NCI-H510A treated with DMSO at 0.1 percent for 48 hours (cell line): Measurements from ENCODE around the gene CCNB2.
"Not testable (repeated sequence)": the region's sequence is repeated elsewhere in the genome, so short reads cannot be mapped to it uniquely, and the experiment has no call there.

Experiments used
- DNase-seq: peaks from one replicate; lab custom pipeline; 2025; lab: John Stamatoyannopoulos, UW

The CCNB2 gene

DNA sequence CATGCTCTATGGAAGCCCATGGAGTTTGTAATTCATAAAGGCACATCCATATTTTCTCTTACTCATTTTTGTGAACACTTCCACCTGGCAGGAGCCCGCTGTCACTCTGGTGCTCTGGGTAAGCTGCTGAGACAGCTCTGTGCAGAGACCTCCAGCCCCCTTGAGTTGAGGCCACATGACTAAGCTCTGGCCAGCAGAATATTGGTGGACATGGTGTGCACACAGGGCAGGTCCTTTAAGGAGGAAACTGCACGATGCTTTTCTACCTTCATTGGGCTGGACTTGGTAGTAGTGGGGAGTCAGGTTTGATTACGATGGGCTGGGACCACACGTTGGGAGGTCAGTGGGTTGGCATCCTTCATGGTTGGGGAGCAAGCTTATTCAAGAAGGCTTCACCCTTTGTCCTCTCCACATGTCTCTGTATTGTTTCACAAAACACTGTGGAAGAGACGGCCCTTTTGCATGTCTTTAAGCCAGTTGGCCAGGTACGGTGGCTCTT is 29.0 kb downstream of the CCNB2 start:
- no peak for DNase-seq

DNA sequence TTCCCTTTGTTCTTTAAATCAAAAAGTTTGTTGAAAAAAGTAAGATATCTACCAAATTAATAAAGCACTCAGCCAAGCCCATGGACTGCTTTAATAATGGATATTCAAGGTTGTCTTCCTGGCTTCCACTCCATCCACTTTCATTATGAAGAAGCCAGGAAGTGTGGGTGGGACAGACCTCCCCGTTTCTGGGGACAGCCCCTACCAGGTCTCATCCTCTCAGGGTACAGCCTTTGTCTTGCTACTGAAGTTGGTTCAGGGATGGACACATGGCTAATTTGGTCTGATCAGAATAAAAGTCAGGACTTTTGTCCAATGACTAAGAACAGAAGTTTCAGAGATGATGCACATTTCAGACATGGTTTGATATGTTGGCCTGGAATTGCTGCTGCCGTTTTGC is 32.6 kb downstream of the CCNB2 start:
- DNase-seq: no peak

DNA sequence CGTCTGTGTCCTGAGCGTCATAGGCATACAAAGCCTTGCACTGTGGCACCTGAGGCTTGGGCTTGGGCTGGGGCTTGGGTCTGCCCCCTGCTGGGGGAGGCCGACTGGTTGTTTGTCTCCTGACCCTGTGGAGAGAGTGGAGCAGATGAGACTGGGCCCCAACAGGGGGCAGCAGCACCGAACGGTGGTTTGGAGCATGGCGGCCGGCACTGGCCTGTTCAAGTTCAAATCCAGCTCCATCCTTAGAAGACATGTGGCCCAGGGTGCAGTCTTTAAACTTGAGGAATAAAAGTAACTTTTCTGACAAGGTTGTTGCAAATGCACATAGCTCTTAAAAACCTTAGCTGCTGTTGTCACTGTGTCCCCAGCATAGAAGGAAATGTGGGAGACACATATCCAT is 33.3 kb downstream of the CCNB2 start:
- no peak for DNase-seq

DNA sequence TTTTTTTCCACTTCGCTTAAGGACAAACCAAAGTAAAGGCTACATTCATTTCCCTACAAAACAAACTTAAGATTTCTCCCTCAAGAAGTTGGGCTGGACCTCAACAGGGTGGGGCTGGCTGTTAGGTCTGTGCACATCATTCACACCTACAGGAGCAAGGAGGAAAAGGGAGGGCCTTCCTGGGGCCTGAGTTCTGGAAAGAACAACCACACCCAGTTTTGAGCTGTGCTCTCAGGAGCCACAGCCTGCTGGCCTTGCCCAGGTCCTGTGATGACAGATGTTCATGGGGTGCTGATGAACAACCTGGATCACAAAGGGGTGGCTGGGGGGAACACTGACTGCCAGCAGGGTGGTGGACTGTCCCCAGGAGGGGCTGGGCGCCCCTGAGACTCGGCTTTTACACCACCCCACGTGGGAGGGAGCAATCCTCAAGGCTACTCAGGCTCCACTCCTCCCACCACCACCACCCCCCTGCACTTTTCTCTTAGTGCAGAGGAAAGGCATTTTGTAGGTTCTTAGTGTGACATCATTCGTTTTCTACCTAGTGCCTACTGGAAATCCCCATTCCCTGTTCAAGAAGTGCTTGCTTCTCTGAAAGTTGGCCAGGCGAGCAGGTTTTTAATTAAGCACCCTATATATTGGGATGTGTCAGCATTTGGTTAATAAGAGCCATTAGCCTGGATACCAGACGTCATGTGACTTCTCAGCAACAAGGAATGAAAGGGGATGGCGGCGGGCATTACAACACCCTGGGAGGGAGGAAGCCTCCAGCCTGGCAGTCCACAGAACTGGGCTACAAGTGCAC is 35.7 kb downstream of the CCNB2 start:
- DNase-seq: no peak

DNA sequence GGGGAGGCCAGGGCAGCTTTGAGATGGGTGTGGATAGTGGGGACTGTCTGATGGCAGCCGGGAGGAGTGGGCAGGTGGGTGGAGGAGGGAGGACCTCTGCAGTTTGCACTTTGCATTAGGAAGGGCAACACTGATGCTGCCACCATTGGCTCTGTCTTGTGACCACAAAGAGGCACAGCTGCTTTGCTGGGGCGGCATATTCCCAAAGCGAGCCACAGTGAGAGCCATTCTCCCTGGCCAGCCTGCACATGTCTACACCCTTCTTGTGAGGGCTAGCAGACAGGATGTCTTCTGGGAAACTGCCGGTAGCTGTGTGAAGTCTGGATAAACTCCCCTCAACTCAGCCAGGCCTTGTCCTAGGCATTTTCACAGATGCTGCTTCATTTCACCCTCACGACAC is 38.3 kb downstream of the CCNB2 start:
- DNase-seq: no peak

DNA sequence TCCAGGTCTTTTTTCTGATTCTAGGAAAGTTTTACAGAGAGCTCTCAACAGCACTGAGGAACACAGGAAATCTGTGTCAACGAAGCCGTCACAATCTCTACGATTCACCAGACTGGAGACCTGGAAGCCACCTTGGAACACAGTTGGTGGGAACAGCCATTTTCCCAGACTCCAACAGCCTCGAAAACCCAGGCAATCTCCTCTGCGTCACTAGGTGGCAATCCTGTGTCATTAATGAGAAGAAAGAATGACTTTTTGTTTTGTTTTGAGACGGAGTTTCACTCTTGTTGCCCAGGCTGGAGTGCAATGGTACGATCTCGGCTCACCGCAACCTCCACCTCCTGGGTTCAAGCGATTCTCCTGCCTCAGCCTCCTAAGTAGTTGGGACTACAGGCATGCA is 39.6 kb downstream of the CCNB2 start:
- not testable (repeated sequence) for DNase-seq

DNA sequence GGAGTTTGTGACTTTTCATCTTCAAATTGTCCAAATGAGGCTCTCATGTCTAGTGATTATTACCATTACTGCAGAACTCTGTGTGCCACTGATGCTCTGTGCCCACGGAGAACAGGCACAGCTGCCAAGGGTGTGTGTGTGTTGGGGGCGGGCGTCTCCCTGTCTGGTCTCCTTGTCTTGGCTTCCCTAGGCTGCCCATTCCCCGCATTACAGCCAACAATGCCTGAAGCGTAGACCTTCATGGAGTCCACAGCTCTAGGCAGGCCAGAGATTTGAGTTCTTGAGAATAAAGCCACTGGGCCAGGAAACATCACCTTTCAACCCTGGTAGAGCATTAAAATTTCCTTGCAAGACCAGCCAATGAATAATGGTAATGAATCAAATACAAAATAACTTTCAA is 42.7 kb downstream of the CCNB2 start:
- no peak for DNase-seq

DNA sequence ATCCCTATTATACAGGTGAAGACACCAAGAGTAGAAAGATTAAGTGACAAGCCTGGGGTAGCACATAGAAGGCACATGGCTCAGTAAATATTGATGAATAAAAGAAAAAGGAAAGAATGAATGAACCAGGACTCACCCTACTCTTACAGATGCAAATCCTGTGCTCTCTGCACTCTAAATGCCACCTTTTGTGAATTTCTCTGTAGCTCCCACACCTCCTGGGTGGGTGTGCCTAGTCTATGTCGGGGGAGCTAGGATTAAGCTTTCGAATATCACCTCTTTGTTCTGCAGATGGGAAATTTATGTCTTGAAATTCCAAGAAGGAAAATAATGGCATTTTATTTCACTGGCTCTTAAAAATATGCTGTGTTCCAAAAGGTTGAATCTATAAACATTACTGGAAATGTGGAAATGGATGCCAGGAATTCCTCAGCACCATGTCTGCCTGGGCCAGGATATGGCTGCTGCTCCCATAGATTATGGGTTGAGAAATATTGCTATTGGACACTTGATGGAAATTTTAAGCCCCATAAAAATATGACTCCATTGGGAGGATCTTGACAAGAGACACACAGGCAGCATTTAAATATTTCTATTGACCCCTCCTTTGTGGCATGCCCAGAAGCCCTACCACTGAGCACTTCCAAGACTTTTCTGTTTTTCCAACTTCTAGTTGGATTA is 43.3 kb downstream of the CCNB2 start:
- no peak for DNase-seq

DNA sequence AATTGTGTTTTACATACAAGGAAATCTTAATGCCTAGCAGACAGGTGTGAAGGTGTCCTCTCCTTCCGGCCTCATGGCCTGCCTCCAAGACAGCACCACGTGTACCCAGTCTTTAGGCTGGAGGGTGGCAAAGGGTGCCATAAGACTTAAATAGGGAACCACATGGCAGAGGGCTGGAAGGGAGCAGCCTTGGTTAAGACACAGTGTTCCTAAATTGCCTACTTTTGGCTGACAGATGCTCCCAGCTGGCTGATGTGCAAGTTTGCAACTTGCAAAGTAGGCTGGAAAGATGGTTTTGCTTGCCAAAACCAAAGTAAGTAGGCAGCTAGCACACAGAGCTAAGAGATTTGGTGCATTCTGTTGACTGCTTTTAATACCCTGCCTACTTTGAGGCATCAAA is 45.2 kb downstream of the CCNB2 start:
- no peak for DNase-seq

DNA sequence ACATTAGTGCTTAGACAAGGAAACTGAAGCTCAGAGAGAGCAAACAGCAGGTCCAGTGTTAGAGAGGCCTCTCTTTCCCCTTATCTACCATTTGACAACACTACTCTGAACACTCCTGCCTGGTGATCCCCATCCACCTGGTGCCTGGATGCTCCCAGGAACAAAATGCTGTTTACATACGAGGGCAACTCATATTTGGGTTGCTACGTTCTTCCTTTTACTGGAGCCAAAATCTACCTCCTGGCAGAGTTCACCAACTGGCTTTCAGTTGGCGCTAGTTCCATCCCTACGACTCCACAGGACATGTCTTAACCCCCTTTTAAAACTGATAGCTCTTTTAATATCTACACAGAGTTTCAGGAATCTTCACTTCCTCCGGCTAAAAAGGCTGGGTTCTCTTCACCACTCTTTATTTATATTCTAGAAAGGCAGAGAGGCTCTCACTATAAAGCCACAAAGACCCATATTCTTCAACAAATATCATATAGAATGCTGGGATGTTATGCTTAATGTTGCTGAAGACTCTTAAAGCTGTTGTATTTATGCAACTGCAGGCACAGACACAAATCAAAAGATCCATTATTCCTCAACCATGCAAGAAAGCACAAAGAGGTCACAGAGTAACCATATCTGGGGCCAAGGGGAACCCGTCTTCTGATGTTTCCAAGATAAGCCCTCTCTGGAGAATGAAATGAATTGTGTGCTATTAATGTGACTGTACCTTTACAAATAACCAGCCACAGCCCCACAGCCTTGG is 47.9 kb downstream of the CCNB2 start:
- no peak for DNase-seq

DNA sequence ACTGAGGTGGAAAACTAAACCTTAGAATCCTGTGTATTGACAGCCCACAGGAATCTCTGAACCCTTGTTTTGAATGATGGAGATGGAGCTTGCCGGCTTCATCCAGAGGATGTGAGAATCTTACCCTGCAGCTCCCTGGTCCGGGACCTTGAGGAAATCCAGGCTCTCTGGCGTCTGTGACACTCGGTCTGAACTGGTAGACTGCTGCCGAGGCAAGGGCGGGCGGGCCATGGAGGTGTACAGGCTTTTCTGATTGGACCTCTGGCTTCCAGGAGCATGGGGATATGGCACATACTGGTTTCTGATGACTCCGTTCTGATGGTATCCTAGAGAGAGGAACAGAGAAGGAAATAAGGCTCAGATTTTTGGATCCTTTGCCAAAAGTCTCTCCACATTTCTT is 48.5 kb downstream of the CCNB2 start:
- DNase-seq: no peak

DNA sequence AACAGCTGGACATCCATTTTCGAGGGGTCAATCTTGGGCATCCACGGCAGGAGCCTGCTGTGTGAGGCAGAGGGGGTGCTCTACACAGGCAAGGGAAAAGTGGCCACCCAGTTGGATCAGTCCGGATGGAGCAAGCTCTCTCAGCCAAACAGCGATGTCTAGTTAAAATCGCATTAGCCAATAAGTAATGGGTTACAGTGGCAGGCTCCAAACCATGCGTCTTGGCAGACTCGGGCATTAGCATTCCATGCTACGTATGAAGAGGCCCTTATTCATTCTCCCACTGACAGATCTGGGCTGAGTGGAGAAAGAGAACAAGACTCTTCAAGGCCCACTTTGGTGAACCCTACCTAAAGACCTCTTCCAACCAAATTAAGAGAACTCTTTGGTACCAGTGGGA is 49.3 kb downstream of the CCNB2 start:
- no peak for DNase-seq

DNA sequence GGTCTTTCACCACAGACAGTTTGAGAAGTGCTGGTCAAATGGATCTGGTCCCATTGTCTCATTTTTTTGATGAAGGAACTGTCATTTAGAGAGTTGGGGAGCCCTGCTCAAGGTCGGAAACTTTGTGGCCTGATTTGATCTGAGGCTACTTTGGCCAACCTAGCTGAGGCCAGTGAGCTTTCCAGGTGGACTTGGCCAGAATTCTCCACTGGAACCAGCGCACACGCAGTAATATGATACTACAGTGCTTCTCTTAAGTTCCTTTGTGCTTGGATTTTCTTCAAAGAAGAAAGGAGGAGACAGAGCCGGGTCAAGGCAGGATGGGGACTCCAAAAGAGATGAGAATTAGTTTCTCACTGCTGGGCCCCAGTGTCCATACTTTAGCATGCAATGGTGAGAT is 50.5 kb downstream of the CCNB2 start:
- no peak for DNase-seq

DNA sequence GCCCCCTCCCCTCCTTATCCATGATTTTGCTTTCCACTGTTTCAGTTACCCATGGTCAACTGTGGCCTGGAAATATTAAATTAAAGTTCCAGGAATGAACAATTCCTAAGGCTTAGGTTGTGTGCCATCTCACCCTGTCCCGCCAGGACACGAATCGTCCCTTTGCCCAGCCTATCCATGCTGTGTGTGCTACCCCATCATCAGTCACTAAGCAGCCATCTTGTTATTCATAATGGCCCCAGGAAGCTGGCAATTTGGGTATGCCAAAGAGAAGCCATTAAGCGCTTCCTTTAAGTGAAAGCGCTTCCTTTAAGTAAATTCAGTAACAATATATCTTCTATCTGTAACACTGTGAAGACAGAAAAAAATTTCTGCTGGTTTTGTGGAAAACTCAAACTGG is 52.5 kb downstream of the CCNB2 start:
- DNase-seq: no peak

DNA sequence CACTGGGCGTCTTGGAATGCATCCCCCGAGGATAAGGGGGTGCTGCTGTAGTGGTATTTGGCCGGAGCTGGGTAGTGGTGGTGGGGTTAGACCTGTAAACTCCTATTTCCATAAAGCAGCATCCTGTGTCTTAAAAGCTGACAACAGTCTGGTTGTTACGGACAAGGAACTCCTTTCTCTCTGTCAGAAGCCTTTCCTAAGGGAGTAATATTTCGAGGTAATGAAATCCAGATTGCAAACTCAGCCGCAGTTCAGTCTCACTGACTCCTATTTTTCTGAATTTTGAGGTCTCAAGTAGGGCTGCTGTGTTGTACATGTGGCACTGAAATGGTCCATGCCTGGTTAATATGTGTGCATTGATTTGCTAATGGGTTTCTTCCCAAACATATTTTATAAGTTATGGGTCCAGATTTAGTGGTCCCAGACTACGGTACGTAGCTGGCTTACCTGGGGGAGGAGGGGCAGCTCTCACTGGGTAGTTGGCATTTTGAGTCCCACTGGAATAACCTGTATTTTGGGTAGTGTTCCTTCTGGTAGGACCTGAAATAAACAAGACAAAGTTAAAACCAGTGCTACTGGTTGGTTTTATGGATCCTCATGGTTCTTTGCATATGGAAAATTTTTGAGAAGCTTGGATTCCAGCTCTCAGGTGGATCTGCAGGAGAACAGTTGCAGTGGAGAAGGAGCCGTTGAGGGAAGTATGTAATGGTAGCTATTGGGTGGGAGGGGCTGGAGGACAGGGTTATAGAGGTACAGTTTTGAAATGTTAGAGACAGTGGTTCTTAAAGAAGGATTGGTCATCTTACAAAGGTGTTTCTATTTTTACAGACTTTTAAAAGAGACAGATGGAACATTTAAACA is 53.1 kb downstream of the CCNB2 start:
- DNase-seq: peak; percentile 62

DNA sequence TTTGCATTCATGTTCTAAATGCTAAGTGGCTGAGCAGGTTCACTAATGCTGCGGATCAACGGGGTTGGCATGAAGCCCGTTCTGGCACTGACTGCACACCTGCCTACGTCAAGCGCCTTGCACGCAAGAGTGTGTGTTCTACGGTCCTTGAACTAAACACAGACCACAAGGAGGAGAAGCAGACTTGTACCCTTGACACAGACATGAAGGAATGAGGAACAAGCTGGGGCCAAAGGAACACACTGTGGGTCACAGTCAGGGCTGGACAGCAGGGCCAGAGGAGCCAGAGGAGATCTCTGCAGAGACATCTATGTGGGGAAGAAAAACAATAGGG is 53.7 kb downstream of the CCNB2 start:
- peak; percentile 77 for DNase-seq

DNA sequence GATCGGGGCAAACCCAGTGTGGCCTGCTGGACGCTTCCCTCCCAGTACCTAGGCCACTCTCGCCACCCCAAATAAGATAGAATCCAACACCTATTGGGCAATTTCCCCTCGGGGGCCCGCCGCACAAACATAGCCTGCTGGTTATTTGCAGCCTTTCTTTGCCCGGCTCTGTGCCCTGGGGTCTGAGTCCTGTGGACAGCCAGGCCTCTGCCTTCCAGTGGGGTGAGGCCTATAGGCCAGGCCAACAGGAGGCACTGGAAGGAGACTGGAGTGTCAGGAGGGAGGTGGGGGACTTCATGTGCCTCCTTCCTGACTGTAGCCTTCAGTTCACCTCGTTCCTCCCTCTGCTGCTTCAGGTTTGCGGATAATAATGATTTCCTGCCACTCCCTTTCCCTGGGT is 54.3 kb downstream of the CCNB2 start:
- no peak for DNase-seq

DNA sequence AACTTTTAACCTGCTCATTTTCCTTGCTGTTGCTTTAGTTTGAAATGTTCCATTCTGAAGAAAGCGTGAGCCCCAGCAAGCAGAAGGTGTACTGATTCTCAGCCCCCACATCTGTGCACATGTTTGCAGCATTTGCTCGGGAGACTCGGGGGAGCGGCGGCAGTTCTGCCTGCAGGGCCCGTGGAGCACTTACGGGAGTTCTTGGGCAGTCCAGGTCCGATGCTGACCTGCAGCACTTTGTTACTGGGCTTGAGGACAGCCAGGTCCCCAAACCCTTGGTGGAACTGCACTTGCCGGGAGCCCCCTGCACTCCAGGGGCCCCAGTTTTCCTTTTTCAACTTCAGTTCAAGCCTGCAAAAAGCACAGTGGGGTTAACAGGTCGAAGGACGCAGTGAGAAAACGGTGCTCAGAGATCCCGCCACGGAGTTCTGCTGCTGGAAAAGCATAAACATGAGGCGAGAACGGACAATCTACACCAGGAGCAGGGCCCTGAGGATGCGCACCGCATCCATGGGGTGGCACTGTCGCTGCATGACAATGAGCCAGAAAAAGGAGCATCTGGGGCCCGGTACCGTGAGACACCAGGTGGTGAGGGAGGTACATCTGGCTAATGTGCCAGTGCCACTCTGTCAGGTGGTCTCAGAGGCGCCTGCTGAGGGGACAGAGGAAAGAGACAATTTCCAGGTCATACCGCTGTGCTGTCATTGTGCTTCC is 56.1 kb downstream of the CCNB2 start:
- peak; percentile 43 for DNase-seq

DNA sequence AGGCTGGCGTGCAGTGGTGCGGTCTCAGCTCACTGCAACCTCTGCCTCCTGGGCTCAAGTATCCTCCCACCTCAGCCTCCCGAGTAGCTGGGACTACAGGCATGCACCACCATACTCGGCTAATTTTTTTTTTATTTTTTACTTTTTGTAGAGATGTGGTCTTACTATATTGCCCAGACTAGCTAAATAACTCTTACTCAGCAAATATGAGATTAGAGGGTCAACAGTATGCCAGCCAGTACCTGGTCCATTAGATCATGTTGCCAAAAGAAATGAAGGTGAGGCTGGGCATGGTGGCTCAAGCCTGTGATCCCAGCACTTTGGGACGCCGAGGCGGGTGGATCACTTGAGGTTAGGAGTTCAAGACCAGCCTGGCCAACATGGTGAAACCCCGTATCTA is 57.1 kb downstream of the CCNB2 start:
- DNase-seq: not testable (repeated sequence)

DNA sequence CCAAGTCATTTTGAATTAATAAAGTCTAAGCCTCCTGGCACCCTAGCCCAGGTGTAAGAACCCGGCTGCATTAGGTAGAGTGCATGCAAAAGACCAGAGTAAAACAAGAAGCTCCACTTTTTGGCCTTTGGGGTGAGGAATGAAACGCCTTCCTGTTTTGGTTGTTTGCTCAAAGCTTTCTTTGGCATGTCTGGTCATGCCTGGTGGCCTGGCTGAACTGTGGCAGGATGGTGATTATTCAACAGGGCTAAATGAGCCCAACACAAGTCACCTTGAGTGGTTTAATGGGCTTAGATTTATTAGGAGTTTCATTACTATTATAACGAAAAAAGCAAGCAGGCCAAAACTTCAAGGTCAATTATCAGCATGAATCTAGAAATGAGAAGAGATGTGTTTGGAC is 60.8 kb downstream of the CCNB2 start:
- DNase-seq: peak; percentile 59

DNA sequence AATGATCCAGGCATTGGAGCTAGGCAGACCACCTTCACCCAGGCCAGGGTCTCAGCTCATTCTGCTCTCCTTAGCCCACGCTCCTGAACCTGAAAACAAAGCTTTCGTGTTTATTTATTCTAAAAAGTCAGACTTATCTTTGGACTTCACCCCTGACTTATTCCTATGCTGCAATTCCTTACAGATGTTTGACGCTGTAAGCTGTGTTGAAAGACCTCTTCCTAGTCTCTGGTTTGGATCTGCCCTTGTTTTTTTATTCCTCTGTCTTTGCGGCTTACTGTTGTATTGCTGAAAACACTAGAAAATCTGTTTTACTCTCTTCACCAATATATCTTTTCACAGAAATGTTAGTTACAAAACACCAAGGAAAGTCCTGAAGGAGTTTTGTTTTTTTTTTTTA is 61.2 kb downstream of the CCNB2 start:
- DNase-seq: no peak
